ENCODE results near the gene INTS2.

DNA sequence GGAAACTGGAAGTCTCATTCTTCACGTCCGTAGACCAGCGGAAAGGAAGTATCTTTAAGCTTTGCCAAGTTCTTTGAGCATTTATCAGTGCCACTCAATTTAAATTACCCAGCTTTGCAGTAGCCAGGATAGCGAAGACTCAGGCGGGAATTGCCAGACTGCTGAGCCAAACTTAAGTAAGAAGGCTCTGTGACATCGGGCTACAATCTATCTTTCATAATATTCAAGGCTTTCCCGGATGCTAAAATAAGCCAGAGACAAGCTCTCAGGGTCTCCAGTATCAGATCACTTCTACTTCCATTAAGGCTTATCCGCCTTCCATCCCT, 64.0 kb downstream of the INTS2 start:
- TF ChIP-seq, protein P1, sequence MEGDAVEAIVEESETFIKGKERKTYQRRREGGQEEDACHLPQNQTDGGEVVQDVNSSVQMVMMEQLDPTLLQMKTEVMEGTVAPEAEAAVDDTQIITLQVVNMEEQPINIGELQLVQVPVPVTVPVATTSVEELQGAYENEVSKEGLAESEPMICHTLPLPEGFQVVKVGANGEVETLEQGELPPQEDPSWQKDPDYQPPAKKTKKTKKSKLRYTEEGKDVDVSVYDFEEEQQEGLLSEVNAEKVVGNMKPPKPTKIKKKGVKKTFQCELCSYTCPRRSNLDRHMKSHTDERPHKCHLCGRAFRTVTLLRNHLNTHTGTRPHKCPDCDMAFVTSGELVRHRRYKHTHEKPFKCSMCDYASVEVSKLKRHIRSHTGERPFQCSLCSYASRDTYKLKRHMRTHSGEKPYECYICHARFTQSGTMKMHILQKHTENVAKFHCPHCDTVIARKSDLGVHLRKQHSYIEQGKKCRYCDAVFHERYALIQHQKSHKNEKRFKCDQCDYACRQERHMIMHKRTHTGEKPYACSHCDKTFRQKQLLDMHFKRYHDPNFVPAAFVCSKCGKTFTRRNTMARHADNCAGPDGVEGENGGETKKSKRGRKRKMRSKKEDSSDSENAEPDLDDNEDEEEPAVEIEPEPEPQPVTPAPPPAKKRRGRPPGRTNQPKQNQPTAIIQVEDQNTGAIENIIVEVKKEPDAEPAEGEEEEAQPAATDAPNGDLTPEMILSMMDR (conservative IDR thresholded peaks at IDR 0.05) = no peak
- no peak for TF ChIP-seq EZH2 (IDR thresholded peaks at IDR 0.05; ENCODE audit: low read depth)

All from PC-9 (cell line).